ENCODE results near the gene METTL3. TPM values are rescaled to one million over a fixed set of nuclear protein-coding genes. Genes with fewer than 3 reads are reported as not detected.
A peak's percentile ranks its signal among the peaks of the same experiment; 100 is the strongest.

Gene METTL3
- total RNA-seq, 2 donors from 2014 or later: 25.1 to 27.4 TPM

- H3K9me3 ChIP-seq: no peaks in the 10 kb centered on the region
- no peak overlapping the region for H3K27ac ChIP-seq
- H3K27me3 ChIP-seq: no peaks in the 10 kb centered on the region
- no peak for TF ChIP-seq CTCF (IDR thresholded peaks at IDR 0.05)
- DNase-seq (ENCODE audit: low spot score): no peak
- H3K4me3 ChIP-seq: no peak overlapping the region
- H3K36me3 ChIP-seq: no peaks in the 10 kb centered on the region
- no peaks in the 10 kb centered on the region for H3K4me1 ChIP-seq
Measured at GRCh38 chr14:21518725-21519124, 7.6 kb upstream of the METTL3 start.

- no peak for TF ChIP-seq CTCF (IDR thresholded peaks at IDR 0.05)
- Histone ChIP-seq H3K36me3 (no peaks in the 10 kb centered on the region), H3K4me1 (peaks cover 0 to 14% of the 10 kb centered on the region in 2 donors)
Measured at GRCh38 chr14:21514341-21514740, 3.2 kb upstream of the METTL3 start.

GRCh38 chr14:21509432-21510143 is 1.6 kb downstream of the METTL3 start:
- H3K4me3 ChIP-seq: peak overlapping the region; percentile 87 to 97
- H3K27ac ChIP-seq: no peak overlapping the region
- TF ChIP-seq CTCF (IDR thresholded peaks at IDR 0.05): no peak
- no peaks in the 10 kb centered on the region for H3K9me3 ChIP-seq
- no peaks in the 10 kb centered on the region for H3K36me3 ChIP-seq
- peaks cover 0 to 18% of the 10 kb centered on the region in 2 donors for H3K4me1 ChIP-seq
- DNase-seq (ENCODE audit: low spot score): no peak
- H3K27me3 ChIP-seq: no peaks in the 10 kb centered on the region

More at GRCh38 chr14:21514341-21514740, 3.2 kb upstream of the METTL3 start:
- no peak overlapping the region for H3K4me3 ChIP-seq
- no peak for DNase-seq (ENCODE audit: low spot score)
- H3K9me3 ChIP-seq: no peaks in the 10 kb centered on the region
- no peaks in the 10 kb centered on the region for H3K27me3 ChIP-seq
- H3K27ac ChIP-seq: no peak overlapping the region

- no peak for DNase-seq (ENCODE audit: low spot score)
- Histone ChIP-seq H3K4me3 (no peak overlapping the region), H3K4me1 (peaks cover 0 to 18% of the 10 kb centered on the region in 2 donors), H3K9me3 (no peaks in the 10 kb centered on the region), H3K27me3 (no peaks in the 10 kb centered on the region), H3K36me3 (peaks cover 20% of the 10 kb centered on the region), H3K27ac (no peak overlapping the region)
- no peak for TF ChIP-seq CTCF (IDR thresholded peaks at IDR 0.05)
Measured at GRCh38 chr14:21506557-21506956, 4.6 kb downstream of the METTL3 start.

GRCh38 chr14:21505012-21505553 is 6.1 kb downstream of the METTL3 start:
- no peak overlapping the region for H3K4me3 ChIP-seq
- H3K4me1 ChIP-seq: peaks cover 0 to 11% of the 10 kb centered on the region in 2 donors
- H3K27ac ChIP-seq: no peak overlapping the region
- no peaks in the 10 kb centered on the region for H3K9me3 ChIP-seq
- no peak for DNase-seq (ENCODE audit: low spot score)
- peaks cover 34% of the 10 kb centered on the region for H3K36me3 ChIP-seq
- no peaks in the 10 kb centered on the region for H3K27me3 ChIP-seq
- TF ChIP-seq CTCF (IDR thresholded peaks at IDR 0.05): no peak

Data from right atrium auricular region (tissue), 2 donors.